ENCODE measurements around the gene PLCB1.

PLCB1 gene

DNA sequence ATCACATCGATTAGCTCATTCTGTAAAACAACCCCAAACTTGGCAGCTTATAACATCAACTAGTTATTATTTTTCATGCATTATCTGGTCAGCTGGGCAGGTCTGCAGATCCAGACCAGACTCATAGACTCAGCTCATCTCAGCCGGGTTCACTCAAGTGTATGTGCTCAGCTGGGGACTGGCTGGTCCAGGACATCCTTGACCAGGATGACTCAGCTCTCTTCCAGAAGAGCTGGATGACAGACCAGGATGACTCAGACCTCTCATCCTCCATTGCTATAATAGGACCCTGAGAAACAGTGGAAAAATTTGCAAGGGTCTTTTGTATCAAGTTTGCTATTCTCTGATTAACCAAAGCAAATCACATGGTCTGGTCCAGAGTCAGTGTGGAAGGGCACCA lies 624.3 kb downstream of the PLCB1 start:
- no peak for DNase-seq

- DNase-seq = peak in 1 of 2 donors; percentile 71
These were observed 625.1 kb downstream of the PLCB1 start for GRCh38 chr20:8757146-8757545.

- peak in 1 of 2 donors; percentile 22 for DNase-seq
These were observed 632.4 kb downstream of the PLCB1 start for GRCh38 chr20:8764344-8764962.

- no peak for DNase-seq
These were observed 634.9 kb downstream of the PLCB1 start for GRCh38 chr20:8766868-8767390.

- no peak for DNase-seq
These were observed 642.3 kb downstream of the PLCB1 start for GRCh38 chr20:8774412-8774811.

GRCh38 chr20:8777911-8778310 lies 645.8 kb downstream of the PLCB1 start:
- DNase-seq = no peak

- no peak for DNase-seq
These were observed 646.3 kb downstream of the PLCB1 start for GRCh38 chr20:8778387-8778786.

DNA sequence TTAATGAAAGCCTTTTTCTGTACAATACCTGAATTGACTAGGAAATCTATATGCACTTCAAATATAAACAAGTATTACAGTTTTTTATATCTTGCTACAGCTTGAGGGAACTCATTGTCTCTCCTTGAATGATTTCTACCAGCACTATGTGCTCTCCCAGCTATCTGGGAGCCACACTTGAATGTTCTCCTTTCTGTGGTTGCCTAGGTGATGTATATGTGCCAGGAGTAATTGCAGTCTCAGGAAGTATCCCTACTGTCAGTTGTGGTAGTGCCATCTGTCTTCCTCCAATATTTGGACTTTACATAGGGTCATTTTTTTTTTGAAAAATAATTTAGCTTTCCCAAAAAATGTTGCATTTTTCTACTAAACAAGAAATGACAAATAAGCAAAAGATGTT lies 648.8 kb downstream of the PLCB1 start:
- DNase-seq = no peak

DNA sequence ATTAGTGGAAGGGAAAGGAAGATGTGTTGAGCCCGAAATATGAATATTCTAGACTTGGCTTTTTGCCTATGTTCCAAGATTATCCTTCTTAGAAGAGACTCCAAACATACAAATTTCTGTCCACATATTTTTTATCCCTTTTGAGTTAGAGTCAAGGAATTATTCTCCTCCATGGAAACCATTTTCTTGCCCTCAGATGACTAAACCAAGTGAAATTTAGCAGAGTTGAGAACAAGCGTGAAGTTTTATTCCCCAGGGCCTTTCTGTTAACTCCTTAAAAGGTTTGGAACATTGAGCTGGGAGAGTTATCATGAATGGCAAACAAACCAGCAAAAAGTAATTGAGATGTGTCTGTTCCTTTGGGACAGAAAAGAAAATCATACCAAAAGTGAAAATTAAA lies 650.7 kb downstream of the PLCB1 start:
- no peak for DNase-seq

DNA sequence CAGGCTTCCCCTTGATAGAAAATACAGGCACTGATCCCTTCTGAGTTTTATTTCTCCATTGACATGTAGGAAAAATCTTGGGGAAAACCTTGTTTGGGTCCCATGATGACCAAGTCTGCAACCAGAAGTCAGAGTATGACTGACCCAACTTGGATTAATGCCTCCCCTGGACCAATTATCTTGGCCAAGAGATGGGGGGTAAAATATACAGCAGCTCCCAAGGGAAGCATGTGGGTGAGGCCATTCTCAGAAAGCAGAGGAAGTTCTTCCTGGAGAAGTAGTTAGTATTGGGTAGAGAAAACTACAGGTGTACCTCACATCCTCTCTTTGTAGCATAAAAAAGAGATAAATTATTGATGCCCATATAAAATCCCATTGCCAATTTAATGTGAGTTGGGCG lies 651.7 kb downstream of the PLCB1 start:
- DNase-seq = no peak

DNA sequence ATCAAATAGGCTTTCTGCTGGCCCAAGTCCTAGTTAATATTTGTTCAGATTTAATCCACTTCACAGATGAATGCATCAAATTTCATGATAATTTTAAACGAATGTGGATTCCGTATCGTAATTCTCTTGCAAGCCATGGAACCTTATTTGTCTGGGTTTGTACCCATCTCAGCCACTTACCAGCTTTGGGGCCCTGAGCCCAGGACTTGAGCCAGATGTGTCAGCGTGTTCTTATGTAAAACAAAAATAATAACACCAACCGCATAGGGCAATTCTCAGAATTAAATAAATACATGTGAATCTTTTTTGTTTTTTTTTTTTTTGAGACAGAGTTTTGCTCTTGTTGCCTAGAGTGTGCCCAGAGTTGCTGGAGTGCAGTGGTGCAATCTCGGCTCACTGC lies 654.3 kb downstream of the PLCB1 start:
- no peak for DNase-seq

DNA sequence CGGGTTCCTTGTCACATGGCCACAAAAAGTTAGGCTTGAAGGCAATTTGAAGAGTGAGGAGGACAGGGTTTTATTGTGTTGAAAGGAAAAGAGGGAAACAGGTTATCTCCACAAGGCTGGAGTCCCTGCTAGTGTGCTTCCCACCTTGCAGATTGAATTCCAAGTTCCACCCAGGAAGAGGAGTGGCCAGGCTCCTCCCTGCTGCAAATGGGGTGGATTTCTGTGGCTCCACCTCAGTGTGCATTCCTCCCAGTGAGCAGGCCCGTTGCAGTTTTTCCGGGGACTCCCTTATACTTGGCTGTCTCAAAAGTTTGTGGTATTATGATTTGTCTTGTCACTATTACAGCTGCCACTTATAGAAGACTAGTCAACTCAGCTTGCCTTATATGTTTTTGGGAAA lies 655.0 kb downstream of the PLCB1 start:
- DNase-seq = no peak

- DNase-seq = no peak
These were observed 656.2 kb downstream of the PLCB1 start for GRCh38 chr20:8788275-8788674.

DNA sequence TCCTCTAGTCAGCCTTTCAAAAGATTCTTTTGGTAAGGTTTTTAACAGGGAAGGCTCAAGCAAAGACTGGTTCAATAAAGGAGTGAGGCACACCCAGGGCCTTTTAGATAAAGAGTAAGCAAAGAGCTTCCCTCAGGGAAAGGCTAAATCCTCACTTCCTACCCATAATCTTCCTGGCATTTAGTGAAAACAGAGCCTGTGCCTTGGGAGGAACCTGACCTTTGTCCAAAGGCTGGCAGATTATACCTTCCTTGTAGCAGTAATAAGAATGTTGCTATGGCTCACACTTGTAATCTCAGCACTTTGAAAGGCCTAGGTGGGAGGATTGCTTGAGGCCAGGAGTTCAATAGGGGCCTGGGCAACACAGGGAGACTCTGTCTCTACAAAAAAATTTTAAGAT lies 656.8 kb downstream of the PLCB1 start:
- no peak for DNase-seq

DNA sequence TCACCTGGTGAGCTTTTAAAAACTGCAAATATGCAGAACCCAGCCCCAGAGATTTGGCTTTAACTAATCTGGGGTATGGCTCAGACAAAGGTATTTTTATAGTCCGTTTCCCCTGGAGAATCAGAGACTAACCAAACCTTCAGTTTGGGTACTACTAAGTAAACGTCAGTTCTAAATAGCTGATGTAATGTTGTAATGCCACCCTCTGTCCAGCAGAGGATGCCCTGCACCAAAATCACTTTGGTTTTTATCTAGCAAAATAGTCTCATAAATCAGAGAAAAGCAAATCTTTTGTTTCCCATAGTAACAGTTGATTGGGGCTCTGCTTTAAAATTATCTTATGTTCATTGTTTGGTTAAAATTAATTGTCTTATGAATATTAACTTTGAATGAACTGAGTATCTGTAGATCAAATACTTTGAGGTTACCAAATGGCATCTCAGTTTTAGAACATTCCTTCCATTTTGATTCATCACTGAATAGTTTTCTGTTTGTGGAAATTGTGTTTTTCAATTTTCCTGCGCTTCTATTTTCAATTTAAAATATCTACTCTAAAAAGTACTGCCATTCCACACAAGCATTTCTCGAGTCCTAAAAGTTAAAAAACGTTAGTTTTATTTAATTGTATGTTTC lies 658.5 kb downstream of the PLCB1 start:
- DNase-seq = no peak

- DNase-seq = no peak
These were observed 663.3 kb downstream of the PLCB1 start for GRCh38 chr20:8795404-8795803.

- DNase-seq = no peak
These were observed 664.1 kb downstream of the PLCB1 start for GRCh38 chr20:8796088-8796660.

- DNase-seq = no peak
These were observed 666.4 kb downstream of the PLCB1 start for GRCh38 chr20:8798505-8798904.

- DNase-seq = no peak
These were observed 668.0 kb downstream of the PLCB1 start for GRCh38 chr20:8800089-8800488.

GRCh38 chr20:8801686-8802085 lies 669.6 kb downstream of the PLCB1 start:
- no peak for DNase-seq

DNA sequence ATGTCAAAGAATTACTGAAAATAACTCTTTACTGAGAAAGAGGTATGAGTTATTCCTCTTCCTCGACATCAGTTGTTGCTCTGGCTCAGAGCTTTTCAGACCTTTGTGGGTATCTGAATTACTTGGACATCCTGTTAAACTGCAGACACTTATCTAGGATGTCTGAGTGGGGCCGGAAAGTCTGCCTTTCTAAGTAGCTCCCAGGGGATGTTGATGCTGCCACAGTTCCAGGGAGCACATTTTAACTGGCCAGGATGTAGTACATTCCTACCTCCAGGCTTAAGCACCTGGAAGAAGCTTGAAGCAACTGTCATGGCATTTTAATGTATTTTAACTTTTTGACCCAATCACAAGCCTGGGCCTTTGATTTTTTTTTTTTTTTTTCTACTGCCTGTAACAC lies 671.0 kb downstream of the PLCB1 start:
- DNase-seq = no peak

- DNase-seq = no peak
These were observed 671.9 kb downstream of the PLCB1 start for GRCh38 chr20:8803941-8804340.

DNA sequence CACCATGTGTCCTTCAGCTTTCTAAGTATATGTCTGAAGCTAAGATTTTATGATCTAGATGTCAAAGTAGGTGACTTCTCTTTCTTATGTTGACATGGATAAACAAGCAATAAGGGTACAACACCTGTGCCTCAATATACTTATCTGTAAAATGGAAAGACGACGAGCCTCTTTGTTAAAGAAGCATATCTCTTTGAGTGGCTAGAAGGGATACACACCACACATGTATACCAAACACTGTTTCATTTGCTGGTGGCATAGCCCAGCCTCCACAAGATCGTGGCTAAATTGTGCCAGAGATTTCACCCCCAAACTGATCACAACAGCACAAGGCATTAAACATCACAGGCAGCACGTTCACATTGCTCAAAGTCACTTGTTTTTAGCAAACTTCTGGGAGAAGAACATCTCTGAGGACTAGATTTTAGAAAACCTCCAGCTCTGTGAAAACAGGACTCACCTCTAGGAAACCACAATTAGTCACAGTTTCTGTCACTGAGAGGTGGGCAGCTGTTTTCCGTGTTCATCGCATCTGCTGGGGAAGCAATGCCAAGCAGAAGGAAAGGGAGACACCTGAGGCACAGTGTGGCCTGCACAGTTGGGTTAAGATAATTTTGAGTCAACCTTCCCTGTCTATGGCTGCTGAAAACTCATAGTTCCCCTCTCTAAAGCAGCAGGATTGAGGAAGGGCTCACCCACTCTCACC lies 673.8 kb downstream of the PLCB1 start:
- no peak for DNase-seq
